VCaP (cell line): ENCODE results near the gene RASAL2.

Experiments used
- H3K27ac ChIP-seq: fragments of 450-650 bp; 2 replicates; pipeline ENCODE4 v1.5.1; 2017
- CTCF ChIP-seq: fragments of 450-650 bp; conservative IDR thresholded peaks from 2 replicates; pipeline ENCODE4 v1.5.1; 2017; ENCODE audit warnings: mild to moderate bottlenecking, moderate library complexity

The RASAL2 gene

GRCh38 chr1:178052650-178053461 is 41.0 kb upstream of the RASAL2 start:
- H3K27ac ChIP-seq = no peak overlapping the region
- TF ChIP-seq CTCF = no peak

GRCh38 chr1:178055093-178055492 is 38.8 kb upstream of the RASAL2 start:
- peak; percentile 18 for TF ChIP-seq CTCF
- no peak overlapping the region for H3K27ac ChIP-seq

- peak; percentile 55 for TF ChIP-seq CTCF
- H3K27ac ChIP-seq = no peak overlapping the region; the same call in 1 of the 2 replicates
These were observed 38.0 kb upstream of the RASAL2 start for GRCh38 chr1:178055779-178056471.

- no peak for TF ChIP-seq CTCF
- no peak overlapping the region for H3K27ac ChIP-seq
These were observed 36.7 kb upstream of the RASAL2 start for GRCh38 chr1:178057141-178057765.

- no peak overlapping the region for H3K27ac ChIP-seq
- no peak for TF ChIP-seq CTCF
These were observed 35.9 kb upstream of the RASAL2 start for GRCh38 chr1:178057912-178058534.

- no peak for TF ChIP-seq CTCF
- no peak overlapping the region for H3K27ac ChIP-seq
These were observed 32.9 kb upstream of the RASAL2 start for GRCh38 chr1:178060789-178061556.
